Stimulated activated CD4-positive, alpha-beta T cell treated with anti-CD3 and anti-CD28 coated beads, Interleukin-1b, Interleukin-23, amount 100 ng/mL, for 48 hours (primary cell): Measurements from ENCODE around the gene KHDRBS2.

ENCODE experiments used
- DNase-seq: peaks from one replicate; pipeline ENCODE4 v3.0.0-alpha.2; 2020

The KHDRBS2 gene

GRCh38 chr6:62174548-62174947 lies 111.5 kb downstream of the KHDRBS2 start:
- no peak for DNase-seq

DNA sequence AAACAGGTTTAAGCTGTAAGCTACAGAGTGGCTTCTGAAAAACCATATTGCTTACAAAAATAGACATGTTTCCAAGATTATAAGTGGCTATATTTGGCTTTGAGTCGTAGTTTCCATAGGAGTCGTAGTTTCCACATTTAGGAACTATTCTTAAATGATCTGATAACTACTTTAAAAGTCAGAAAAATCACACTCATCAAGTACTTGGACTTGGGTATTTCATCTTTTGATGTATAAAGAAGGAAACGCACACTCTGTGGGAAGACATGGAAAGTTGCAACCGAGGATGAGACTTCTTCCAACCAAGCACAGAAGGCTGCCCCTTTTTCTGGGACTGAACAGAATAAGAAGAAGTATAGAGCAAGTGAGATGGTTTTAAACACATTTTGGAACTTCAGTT lies 118.3 kb downstream of the KHDRBS2 start:
- no peak for DNase-seq

DNA sequence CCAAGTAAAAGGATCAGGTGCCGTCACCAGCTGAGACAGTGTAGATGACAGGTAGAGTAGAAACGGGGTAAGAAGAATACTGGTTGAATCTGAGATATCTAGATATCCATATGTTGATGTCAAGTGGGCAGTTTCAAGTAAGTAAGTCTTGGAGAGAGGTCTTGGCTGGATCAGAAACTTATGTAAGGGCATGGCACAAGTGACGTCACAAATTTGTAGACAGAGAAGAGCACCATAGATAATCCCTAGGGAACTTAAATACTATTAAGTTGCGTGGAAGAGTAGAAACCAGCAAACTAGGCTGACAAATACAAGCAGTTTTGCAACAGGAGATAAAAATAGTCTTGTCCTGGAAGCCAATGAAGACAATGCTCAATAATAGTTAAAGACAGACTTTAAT lies 123.2 kb downstream of the KHDRBS2 start:
- DNase-seq = no peak

- DNase-seq = no peak
Observed at GRCh38 chr6:62152796-62153195, 133.2 kb downstream of the KHDRBS2 start.

DNA sequence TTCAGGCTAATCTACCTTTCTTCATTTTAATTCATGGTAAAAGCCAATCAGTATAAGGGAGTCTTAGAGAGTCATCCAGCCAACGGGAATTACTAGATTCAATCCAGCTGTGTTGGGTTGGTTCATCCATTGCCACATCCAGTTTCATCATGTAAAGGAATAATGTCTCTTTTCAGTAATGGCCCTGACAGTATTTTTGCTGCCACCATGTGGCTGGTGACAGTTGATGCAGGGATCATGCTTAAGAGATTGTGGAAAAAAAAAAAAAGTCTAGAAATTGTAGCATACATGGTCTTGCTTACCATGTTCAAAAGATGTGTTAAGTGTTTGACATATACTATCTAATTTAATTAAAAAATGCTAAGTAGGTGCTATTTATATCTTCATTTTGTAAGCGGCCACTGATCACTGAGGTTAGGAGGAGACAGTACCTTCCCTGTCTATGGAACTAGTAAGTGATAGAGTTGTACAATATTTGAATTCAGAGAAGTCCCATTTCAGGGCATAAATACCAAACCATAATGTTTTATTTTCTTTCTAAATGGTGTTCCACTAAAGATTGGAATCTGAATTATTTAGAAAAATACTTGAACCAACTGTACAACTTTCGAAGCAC lies 135.9 kb downstream of the KHDRBS2 start:
- no peak for DNase-seq

- no peak for DNase-seq
Observed at GRCh38 chr6:62146954-62147853, 138.8 kb downstream of the KHDRBS2 start.

DNA sequence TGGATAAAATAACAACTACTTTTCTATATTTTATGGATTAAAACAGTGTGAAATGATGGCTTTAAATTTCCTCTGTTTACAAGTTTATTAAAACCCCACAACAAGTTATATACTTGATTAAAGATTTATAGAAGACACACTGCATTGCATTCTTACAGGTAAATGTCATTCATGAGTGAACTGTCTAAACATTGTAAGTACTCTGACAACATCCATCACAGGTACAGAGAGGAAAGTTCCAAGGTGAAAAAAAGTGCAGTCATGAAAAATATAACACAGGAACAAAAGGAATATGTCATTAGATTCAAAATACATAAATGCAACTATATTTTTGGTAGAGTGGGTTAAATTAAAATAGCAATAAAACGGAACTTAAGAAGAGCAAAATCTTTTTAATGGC lies 156.9 kb downstream of the KHDRBS2 start:
- DNase-seq = no peak

GRCh38 chr6:62119401-62119800 lies 166.6 kb downstream of the KHDRBS2 start:
- DNase-seq = no peak

DNA sequence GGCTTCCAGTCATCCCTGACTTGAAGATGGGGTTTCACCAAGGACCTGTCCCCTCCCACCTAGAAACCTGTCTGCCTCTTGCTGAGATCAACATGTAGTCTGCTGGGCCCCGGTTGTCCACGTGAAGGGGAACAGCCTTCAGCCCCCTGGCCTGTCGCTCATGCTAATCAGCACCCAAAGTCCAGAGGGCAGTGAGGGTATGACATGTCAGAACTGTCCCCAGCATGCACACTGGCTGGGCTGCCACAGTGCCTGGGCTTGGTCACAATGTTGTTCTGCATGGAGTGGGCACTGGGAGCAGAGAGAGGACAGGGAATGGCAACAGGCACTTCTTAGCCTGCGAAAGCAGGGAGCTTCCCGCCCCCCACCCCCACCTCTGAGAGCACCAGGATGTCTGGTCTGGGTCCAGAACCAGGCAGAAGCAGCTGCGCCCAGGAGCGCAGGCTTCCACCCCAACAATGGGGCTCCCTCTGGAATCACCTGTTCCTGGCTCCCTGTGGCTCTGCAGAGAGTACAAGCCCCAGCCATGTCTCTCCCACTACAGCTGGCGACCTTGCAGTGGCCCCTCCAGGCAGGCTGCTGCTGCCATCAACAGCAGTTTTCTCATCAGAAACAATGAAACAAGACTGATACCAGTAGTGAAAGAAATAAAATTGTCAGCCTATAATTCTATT lies 182.7 kb downstream of the KHDRBS2 start:
- DNase-seq = no peak

GRCh38 chr6:62102387-62102786 lies 183.6 kb downstream of the KHDRBS2 start:
- no peak for DNase-seq

DNA sequence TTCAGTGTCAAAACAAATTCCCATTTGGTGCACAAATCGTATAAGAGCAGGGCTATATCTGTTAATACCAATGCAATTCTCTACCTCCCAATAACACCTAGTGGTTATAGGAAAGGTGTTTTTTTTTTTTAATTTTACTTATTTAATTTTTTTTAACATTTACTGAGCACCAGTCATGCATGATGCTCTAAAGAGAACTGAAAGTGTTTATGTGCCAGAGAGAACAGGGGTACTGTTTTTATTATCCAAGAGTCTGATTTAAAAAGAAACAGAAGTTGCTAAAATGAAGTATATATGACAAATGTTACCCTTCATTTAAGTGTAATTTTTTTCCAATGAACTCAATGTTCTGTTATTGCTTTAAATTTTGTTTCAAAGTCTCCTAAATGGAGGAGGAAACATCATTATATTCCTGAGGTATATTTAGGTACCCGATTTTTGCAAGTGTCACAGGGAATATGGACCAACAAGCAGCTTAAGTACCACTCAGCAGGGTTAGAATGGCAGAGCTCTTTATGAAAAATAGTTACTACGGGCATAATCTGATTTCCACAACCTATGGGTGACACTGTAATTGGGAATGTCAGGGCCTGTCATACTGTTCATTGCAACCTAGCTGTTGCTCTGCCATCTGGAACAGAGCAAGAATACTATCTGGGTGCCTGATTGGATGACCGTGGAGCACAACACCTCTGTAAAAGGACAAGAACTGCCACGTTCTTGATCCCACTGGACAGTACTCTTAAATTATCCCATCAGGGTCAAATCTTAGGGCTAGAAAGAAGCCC lies 195.4 kb downstream of the KHDRBS2 start:
- DNase-seq = no peak

DNA sequence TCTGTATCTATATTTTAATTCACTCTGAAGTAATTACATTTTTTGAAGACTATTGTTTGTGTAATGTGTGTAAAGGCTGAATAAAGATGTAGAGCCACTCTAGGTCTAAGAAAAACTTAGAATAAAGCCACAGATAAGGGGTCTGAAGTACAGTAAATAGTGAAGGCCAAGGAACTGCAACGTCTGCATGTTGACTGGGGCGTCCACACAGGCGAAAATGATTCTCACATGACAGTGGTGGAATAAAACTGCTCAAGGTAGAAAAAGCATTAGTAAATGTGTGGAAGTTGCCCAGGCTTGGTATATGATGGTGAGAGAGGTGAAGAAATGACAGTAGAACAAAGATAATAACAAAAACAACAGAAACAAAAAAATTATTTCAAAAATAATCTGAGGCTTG lies 196.2 kb downstream of the KHDRBS2 start:
- DNase-seq = no peak

DNA sequence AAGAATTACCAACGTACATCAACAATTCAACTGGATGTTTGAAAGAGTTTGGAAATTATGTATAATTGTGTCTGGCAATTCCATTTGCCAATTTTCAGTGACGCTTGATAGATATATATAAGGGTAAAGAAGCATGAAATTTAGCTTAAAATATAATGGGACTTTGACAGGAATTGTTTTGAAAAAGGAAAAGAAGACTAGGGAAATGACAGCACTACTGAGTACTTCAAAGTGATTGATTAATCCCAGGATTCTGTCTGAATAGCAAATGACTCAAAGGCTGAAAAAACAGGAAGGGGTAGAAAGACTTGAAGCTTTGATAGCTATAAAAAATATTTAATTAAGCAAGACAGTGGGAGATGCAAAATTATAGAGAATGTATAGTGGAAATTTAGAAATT lies 200.0 kb downstream of the KHDRBS2 start:
- no peak for DNase-seq

DNA sequence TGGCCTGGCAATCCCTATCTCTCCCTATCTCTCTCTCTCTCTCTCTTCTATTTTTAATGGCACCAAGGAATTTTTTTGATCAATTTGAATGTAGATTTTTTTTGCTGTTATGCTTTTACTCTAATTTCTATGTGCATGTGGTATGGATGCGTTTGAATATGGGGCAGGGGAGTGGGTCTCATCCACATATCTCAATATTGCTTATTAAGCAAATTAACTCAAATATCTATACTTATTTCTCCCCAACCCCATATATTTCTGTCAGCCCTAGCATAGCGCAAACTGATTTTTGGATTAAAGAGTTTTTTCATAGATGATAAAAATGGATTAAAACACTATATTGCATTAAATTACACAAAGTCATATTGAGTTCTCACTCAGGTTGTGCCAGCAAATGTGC lies 210.2 kb downstream of the KHDRBS2 start:
- no peak for DNase-seq

DNA sequence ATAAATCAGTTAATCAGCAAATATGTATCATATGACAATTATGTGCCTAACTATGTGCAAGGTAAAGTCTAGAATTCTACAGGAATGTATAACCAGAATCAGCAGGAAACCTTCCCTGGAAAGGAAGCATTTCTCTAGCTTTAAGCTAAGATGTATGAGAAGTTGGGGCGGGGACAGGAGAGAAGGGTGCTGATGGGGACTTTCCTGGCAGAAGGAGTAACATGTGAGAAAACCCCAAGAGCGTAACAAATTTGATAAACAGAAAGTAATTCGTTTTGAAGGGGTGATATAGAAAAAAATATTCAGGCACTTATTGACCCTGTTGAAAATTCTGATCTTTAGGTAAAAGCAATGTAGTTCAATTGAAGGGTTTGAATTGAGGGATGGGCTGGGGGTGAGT lies 226.1 kb downstream of the KHDRBS2 start:
- no peak for DNase-seq

DNA sequence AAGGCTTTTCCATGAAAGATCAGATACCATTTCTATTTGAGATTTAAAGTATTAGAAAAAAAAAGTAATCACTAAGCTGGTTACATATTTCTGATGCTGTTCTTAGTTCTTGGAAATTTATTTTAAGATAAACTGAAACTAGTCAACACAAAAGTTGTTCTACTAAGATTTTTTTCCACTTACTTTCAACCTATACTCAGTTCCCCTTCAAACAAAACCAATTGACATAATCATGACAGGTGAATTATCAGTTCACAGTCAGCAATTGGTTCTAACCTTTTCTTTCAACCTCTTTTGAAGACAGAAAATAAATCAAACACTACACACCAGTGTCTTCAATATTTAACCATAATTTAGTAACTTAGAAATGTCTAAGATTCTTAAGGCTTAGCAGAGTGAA lies 228.7 kb downstream of the KHDRBS2 start:
- DNase-seq = no peak

DNA sequence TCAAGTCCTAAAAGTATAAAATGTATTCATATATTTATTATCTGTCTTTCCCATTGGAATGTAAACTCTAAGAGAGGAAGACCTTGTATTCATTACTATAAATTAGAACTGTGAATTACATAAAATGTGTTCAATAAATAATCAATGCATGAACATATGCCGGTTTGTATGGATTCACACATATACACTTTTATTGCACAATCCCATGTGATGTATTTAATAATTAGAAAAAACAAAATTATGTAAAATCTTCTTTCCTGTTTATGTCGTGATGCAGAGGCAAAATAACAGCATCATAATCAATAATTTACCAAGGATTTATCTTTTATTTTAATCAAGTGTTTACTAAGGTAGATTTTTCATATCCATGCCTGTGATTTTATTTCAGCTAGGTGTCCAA lies 240.5 kb downstream of the KHDRBS2 start:
- no peak for DNase-seq

- DNase-seq = no peak
Observed at GRCh38 chr6:62043084-62043483, 242.9 kb downstream of the KHDRBS2 start.

DNA sequence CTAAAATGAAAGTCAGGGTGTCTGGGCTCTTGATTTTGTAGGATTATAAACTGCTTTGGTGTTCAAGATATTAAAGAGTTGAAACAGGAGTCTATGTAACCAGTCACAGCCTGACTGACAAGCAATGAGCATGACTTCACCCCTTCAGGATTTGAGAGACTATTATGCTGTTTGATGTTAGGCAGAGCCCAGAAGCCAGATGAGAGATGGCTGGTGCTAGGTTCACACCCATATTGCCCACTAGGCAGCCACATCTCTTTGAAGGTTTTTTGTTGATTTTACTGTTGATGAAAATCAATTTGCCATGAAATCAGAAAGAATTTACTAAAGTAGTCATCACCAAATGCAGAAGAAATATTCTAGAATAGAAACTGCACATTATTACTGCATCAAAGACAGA lies 243.6 kb downstream of the KHDRBS2 start:
- no peak for DNase-seq

DNA sequence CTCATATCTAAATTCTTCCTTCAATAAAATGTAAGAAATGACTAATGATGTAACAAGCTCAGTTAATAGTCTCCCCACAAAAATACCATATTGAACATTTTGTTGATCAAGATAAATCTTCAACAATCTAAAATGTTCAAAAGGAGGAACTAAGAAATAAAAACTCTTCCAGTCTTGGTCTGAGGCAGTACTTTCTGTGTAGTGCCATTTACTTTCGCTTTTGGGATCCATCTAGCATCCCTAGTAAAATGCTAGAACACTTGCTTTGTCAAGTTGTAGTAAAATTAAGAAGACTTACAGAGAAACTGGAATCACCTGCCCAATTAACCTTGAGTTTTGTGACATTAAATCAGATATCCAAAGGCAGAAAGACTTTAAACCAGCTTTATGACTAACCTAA lies 246.4 kb downstream of the KHDRBS2 start:
- DNase-seq = no peak

DNA sequence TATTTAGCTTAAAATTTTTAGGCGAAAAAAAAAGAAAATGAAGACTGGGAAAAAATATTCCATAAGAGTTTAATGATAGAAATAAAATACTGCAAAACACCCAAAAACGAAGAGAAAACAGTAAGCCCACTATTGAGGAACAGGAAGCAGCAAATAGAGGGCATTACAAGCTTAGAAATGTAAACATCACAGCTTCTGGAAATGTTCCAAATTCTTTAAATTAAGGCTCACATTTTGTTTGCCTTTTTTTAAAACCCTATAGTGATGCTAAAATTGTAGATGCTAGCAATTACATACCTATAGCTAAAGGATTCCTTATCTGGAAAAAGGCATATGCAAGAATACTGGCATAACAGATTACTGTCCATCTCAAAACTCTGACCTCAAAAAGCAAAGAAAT lies 248.6 kb downstream of the KHDRBS2 start:
- no peak for DNase-seq

GRCh38 chr6:62035952-62036351 lies 250.1 kb downstream of the KHDRBS2 start:
- no peak for DNase-seq

GRCh38 chr6:62013719-62014118 lies 272.3 kb downstream of the KHDRBS2 start:
- DNase-seq = no peak
